Activated T-cell treated with anti-CD3 and anti-CD28 coated beads, Interleukin-2, amount 50 U/mL, for 4 hours (primary cell): Measurements from ENCODE around the gene PATE4. TPM values are rescaled to one million over a fixed set of nuclear protein-coding genes. Genes with fewer than 3 reads are reported as not detected.
A peak's percentile ranks its signal among the peaks of the same experiment; 100 is the strongest.

Source experiments
- ATAC-seq, 2 donors: fragments of 200-7000 bp; cut with Tn5 transposase; one replicate each; pipeline ENCODE4 v1.10.0; 2021
- DNase-seq: peaks from one replicate; pipeline ENCODE4 v3.0.0-alpha.2; 2020
- H3K27me3 Mint-ChIP-seq: one replicate; pipeline ENCODE4 v1.8.0; 2021; ENCODE audit warnings: low read depth, mixed read lengths
- H3K36me3 Mint-ChIP-seq: one replicate; pipeline ENCODE4 v1.8.0; 2022; ENCODE audit warnings: mixed read lengths; ENCODE audit not compliant: insufficient read depth
- H3K4me1 Mint-ChIP-seq: one replicate; pipeline ENCODE4 v1.8.0; 2021; ENCODE audit warnings: low read depth, mixed read lengths
- H3K4me3 Mint-ChIP-seq: one replicate; pipeline ENCODE4 v1.8.0; 2021; ENCODE audit warnings: mild to moderate bottlenecking, moderate library complexity, mixed read lengths
- H3K9me3 Mint-ChIP-seq: one replicate; pipeline ENCODE4 v1.8.0; 2021; ENCODE audit warnings: mixed read lengths
- total RNA-seq, 3 donors: library from RNA; stranded (reverse); gene quantifications; one replicate each; pipeline ENCODE4 v1.2.1, GENCODE V29; 2021

Gene PATE4
- total RNA-seq, 3 donors from 2014 or later, result not detected

GRCh38 chr11:125871391-125872137 lies 38.4 kb downstream of the PATE4 start:
- H3K4me3 Mint-ChIP-seq, result no peak overlapping the region
- no peaks in the 10 kb centered on the region for H3K4me1 Mint-ChIP-seq
- peaks cover 3% of the 10 kb centered on the region for H3K9me3 Mint-ChIP-seq
- peak in 1 of 2 donors; percentile 35 for ATAC-seq
- H3K36me3 Mint-ChIP-seq, result no peaks in the 10 kb centered on the region
- H3K27me3 Mint-ChIP-seq, result no peaks in the 10 kb centered on the region
- no peak for DNase-seq

- Mint-ChIP-seq H3K27me3 (no peaks in the 10 kb centered on the region), H3K4me1 (no peaks in the 10 kb centered on the region), H3K9me3 (peaks cover 3% of the 10 kb centered on the region), H3K36me3 (no peaks in the 10 kb centered on the region), H3K4me3 (no peak overlapping the region)
- no peak for DNase-seq
- ATAC-seq, result no peak
Measured at GRCh38 chr11:125872138-125872491, 39.0 kb downstream of the PATE4 start.

GRCh38 chr11:125873881-125874555 lies 40.9 kb downstream of the PATE4 start:
- Mint-ChIP-seq H3K4me3 (no peak overlapping the region), H3K4me1 (no peaks in the 10 kb centered on the region), H3K9me3 (peaks cover 3% of the 10 kb centered on the region), H3K27me3 (no peaks in the 10 kb centered on the region), H3K36me3 (no peaks in the 10 kb centered on the region)
- DNase-seq, result no peak
- no peak for ATAC-seq

- no peak overlapping the region for H3K4me3 Mint-ChIP-seq
- DNase-seq (peak; percentile 31), ATAC-seq (peak; percentile 78 to 82)
- no peaks in the 10 kb centered on the region for H3K27me3 Mint-ChIP-seq
- peaks cover 3% of the 10 kb centered on the region for H3K9me3 Mint-ChIP-seq
- H3K36me3 Mint-ChIP-seq, result no peaks in the 10 kb centered on the region
- H3K4me1 Mint-ChIP-seq, result no peaks in the 10 kb centered on the region
Measured at GRCh38 chr11:125874556-125875124, 41.5 kb downstream of the PATE4 start.

- ATAC-seq, result no peak
- Mint-ChIP-seq H3K4me1 (peaks cover 2% of the 10 kb centered on the region), H3K27me3 (no peaks in the 10 kb centered on the region), H3K4me3 (no peak overlapping the region), H3K36me3 (no peaks in the 10 kb centered on the region), H3K9me3 (no peaks in the 10 kb centered on the region)
- DNase-seq, result no peak
Measured at GRCh38 chr11:125881291-125881690, 48.2 kb downstream of the PATE4 start.

GRCh38 chr11:125883375-125883774 lies 50.3 kb downstream of the PATE4 start:
- peaks cover 12% of the 10 kb centered on the region for H3K4me1 Mint-ChIP-seq

GRCh38 chr11:125886997-125887372 lies 53.9 kb downstream of the PATE4 start:
- H3K27me3 Mint-ChIP-seq, result no peaks in the 10 kb centered on the region
- ATAC-seq (peak; percentile 20 to 21), DNase-seq (no peak)
- H3K4me3 Mint-ChIP-seq, result peak overlapping the region; percentile 85
- no peaks in the 10 kb centered on the region for H3K9me3 Mint-ChIP-seq
- peaks cover 26% of the 10 kb centered on the region for H3K4me1 Mint-ChIP-seq
- no peaks in the 10 kb centered on the region for H3K36me3 Mint-ChIP-seq

More at GRCh38 chr11:125883375-125883774, 50.3 kb downstream of the PATE4 start:
- H3K9me3 Mint-ChIP-seq, result no peaks in the 10 kb centered on the region
- ATAC-seq, result no peak
- no peaks in the 10 kb centered on the region for H3K36me3 Mint-ChIP-seq
- no peaks in the 10 kb centered on the region for H3K27me3 Mint-ChIP-seq
- DNase-seq, result no peak
- H3K4me3 Mint-ChIP-seq, result no peak overlapping the region

GRCh38 chr11:125887373-125888324 lies 54.5 kb downstream of the PATE4 start, which contains the start of gene HYLS1:
HYLS1 (plus strand) TSS chr11:125887668; CDS start chr11:125899369, 11,701 bp downstream.
- Mint-ChIP-seq H3K9me3 (no peaks in the 10 kb centered on the region), H3K27me3 (no peaks in the 10 kb centered on the region), H3K36me3 (peaks cover 3% of the 10 kb centered on the region), H3K4me1 (peaks cover 29% of the 10 kb centered on the region), H3K4me3 (peak within 1 kb of the TSS; percentile 85)
- peak; percentile 94 to 95 for ATAC-seq
- peak; percentile 90 for DNase-seq

Other genes starting within 250 kb of the PATE4 start
- gene STT3A, start 240.5 kb upstream of the PATE4 start, total RNA-seq, result 100 to 1,000 TPM; 124 to 148 (median 141) TPM
- 100 to 1,000 TPM in 2 of 3 donors, 10 to 100 TPM in 1; 93.4 to 134 (median 108) TPM for gene CHEK1, start 208.2 kb upstream of the PATE4 start, total RNA-seq
- gene ACRV1, start 152.5 kb upstream of the PATE4 start, total RNA-seq, result not detected
- gene PATE1, start 87.0 kb upstream of the PATE4 start, total RNA-seq, result not detected
- not detected for gene PATE2, start 54.5 kb upstream of the PATE4 start, total RNA-seq
- not detected for gene PATE3, start 45.2 kb upstream of the PATE4 start, total RNA-seq
- 1 to 10 TPM; 1.6 to 1.8 (median 1.7) TPM for gene HYLS1, start 54.4 kb downstream of the PATE4 start, total RNA-seq
- 10 to 100 TPM; 22.3 to 30.5 (median 28.4) TPM for gene PUS3, start 69.9 kb downstream of the PATE4 start, total RNA-seq
- not detected for gene DDX25, start 71.2 kb downstream of the PATE4 start, total RNA-seq
- gene VSIG10L2, start 112.7 kb downstream of the PATE4 start, total RNA-seq, result not detected
- gene CDON, start 229.6 kb downstream of the PATE4 start, total RNA-seq, result 1 to 10 TPM; 3.3 to 5.1 (median 3.9) TPM